HG03280 (cell line): Measurements from ENCODE around the gene MARCHF3.
"Not testable (repeated sequence)": the region's sequence is repeated elsewhere in the genome, so short reads cannot be mapped to it uniquely, and the experiment has no call there.

ENCODE experiments used
- ATAC-seq: cut with Tn5 transposase; IDR thresholded peaks from one replicate; pipeline ENCODE4 v1.9.1; 2021; ENCODE audit warnings: mild to moderate bottlenecking, moderate library complexity; ENCODE audit not compliant: unreplicated experiment

The MARCHF3 gene

GRCh38 chr5:126961702-126962101 lies 68.7 kb downstream of the MARCHF3 start:
- peak; percentile 86 for ATAC-seq

- ATAC-seq, result no peak
These were observed 69.2 kb downstream of the MARCHF3 start for GRCh38 chr5:126961128-126961527.

GRCh38 chr5:126959188-126959587 lies 71.2 kb downstream of the MARCHF3 start:
- ATAC-seq, result no peak

GRCh38 chr5:126956991-126957390 lies 73.4 kb downstream of the MARCHF3 start:
- no peak for ATAC-seq

- no peak for ATAC-seq
These were observed 75.4 kb downstream of the MARCHF3 start for GRCh38 chr5:126954981-126955380.

GRCh38 chr5:126953640-126954039 lies 76.7 kb downstream of the MARCHF3 start:
- ATAC-seq, result no peak

GRCh38 chr5:126949475-126949874 lies 80.9 kb downstream of the MARCHF3 start:
- ATAC-seq, result no peak

- no peak for ATAC-seq
These were observed 81.9 kb downstream of the MARCHF3 start for GRCh38 chr5:126948453-126948852.

- ATAC-seq, result no peak
These were observed 82.4 kb downstream of the MARCHF3 start for GRCh38 chr5:126948011-126948355.

- ATAC-seq, result peak; percentile 77
These were observed 83.0 kb downstream of the MARCHF3 start for GRCh38 chr5:126947146-126948010.

GRCh38 chr5:126942908-126943307 lies 87.5 kb downstream of the MARCHF3 start:
- not testable (repeated sequence) for ATAC-seq

GRCh38 chr5:126941403-126941802 lies 89.0 kb downstream of the MARCHF3 start:
- no peak for ATAC-seq

GRCh38 chr5:126939887-126940286 lies 90.5 kb downstream of the MARCHF3 start:
- ATAC-seq, result no peak

- no peak for ATAC-seq
These were observed 91.9 kb downstream of the MARCHF3 start for GRCh38 chr5:126938466-126938865.

GRCh38 chr5:126937771-126938170 lies 92.6 kb downstream of the MARCHF3 start:
- no peak for ATAC-seq

GRCh38 chr5:126936775-126937418 lies 93.5 kb downstream of the MARCHF3 start:
- no peak for ATAC-seq

GRCh38 chr5:126931963-126932660 lies 98.2 kb downstream of the MARCHF3 start:
- ATAC-seq, result no peak

- no peak for ATAC-seq
These were observed 102.3 kb downstream of the MARCHF3 start for GRCh38 chr5:126928041-126928440.

- ATAC-seq, result no peak
These were observed 102.9 kb downstream of the MARCHF3 start for GRCh38 chr5:126927429-126927828.

- ATAC-seq, result no peak
These were observed 104.2 kb downstream of the MARCHF3 start for GRCh38 chr5:126926187-126926586.

GRCh38 chr5:126925482-126925881 lies 104.9 kb downstream of the MARCHF3 start:
- ATAC-seq, result no peak
